Astrocyte (in vitro differentiated cells and primary cell): ENCODE data around the gene ANKEF1. TPM values are rescaled to one million over a fixed set of nuclear protein-coding genes. Genes with fewer than 3 reads are reported as not detected.

Source experiments
- DNase-seq: peaks from one replicate; pipeline ENCODE4 v3.0.0-alpha.2; 2010; ENCODE audit warnings: low read depth
- FAIRE-seq: peaks from 2 replicates; lab custom pipeline; 2011; peaks lifted over from hg19 to GRCh38; lab: Jason Lieb, UNC
- H2AFZ ChIP-seq: 2 replicates; pipeline ENCODE4 v1.6.0; 2012; ENCODE audit warnings: low read depth, low read length, inconsistent platforms
- H3K27ac ChIP-seq: 2 replicates; pipeline ENCODE4 v1.5.1; 2011; ENCODE audit warnings: low read depth, low read length, inconsistent platforms
- H3K27me3 ChIP-seq: 2 replicates; pipeline ENCODE4 v1.6.0; 2011; ENCODE audit warnings: low read length, inconsistent platforms; ENCODE audit not compliant: insufficient read depth
- H3K36me3 ChIP-seq: 2 replicates; pipeline ENCODE4 v1.5.1; 2011; ENCODE audit warnings: low read length, inconsistent platforms; ENCODE audit not compliant: insufficient read depth
- H3K4me1 ChIP-seq: 2 replicates; pipeline ENCODE4 v1.5.1; 2011; ENCODE audit warnings: low read length, inconsistent platforms; ENCODE audit not compliant: insufficient read depth
- H3K4me2 ChIP-seq: 2 replicates; pipeline ENCODE4 v1.6.0; 2012; ENCODE audit warnings: low read length, inconsistent platforms
- H3K4me3 ChIP-seq: 2 replicates; pipeline ENCODE4 v1.5.1; 2011; ENCODE audit warnings: low read depth, mild to moderate bottlenecking, low read length, inconsistent platforms; ENCODE audit not compliant: insufficient read depth
- H3K79me2 ChIP-seq: 2 replicates; pipeline ENCODE4 v1.6.0; 2012; ENCODE audit warnings: mild to moderate bottlenecking, low read length, inconsistent platforms; ENCODE audit not compliant: insufficient read depth
- H3K9ac ChIP-seq: 2 replicates; pipeline ENCODE4 v1.6.0; 2012; ENCODE audit warnings: mild to moderate bottlenecking, low read length, inconsistent platforms
- H3K9me3 ChIP-seq: 2 replicates; pipeline ENCODE4 v1.5.1; 2012; ENCODE audit warnings: low read depth, mild to moderate bottlenecking, low read length, inconsistent platforms; ENCODE audit not compliant: insufficient read depth
- H4K20me1 ChIP-seq: 2 replicates; pipeline ENCODE4 v1.6.0; 2012; ENCODE audit warnings: low read length, inconsistent platforms; ENCODE audit not compliant: insufficient read depth
- H3K27ac Mint-ChIP-seq: one replicate; pipeline ENCODE4 v1.8.0; 2021; ENCODE audit warnings: mild to moderate bottlenecking, mixed read lengths; ENCODE audit not compliant: unreplicated experiment
- H3K27me3 Mint-ChIP-seq: one replicate; pipeline ENCODE4 v1.8.0; 2021; ENCODE audit warnings: low read depth, mixed read lengths; ENCODE audit not compliant: unreplicated experiment
- H3K36me3 Mint-ChIP-seq: one replicate; pipeline ENCODE4 v1.8.0; 2021; ENCODE audit warnings: low read depth, mixed read lengths; ENCODE audit not compliant: unreplicated experiment
- H3K4me1 Mint-ChIP-seq: one replicate; pipeline ENCODE4 v1.8.0; 2021; ENCODE audit warnings: low read depth, mixed read lengths; ENCODE audit not compliant: unreplicated experiment
- H3K4me3 Mint-ChIP-seq: one replicate; pipeline ENCODE4 v1.8.0; 2021; ENCODE audit warnings: mild to moderate bottlenecking, moderate library complexity, mixed read lengths; ENCODE audit not compliant: unreplicated experiment
- H3K9me3 Mint-ChIP-seq: one replicate; pipeline ENCODE4 v1.8.0; 2021; ENCODE audit warnings: mild to moderate bottlenecking, mixed read lengths; ENCODE audit not compliant: unreplicated experiment
- EZH2 ChIP-seq: IDR thresholded peaks from 2 replicates; pipeline ENCODE4 v1.6.1; 2012; ENCODE audit warnings: mild to moderate bottlenecking, low read length, inconsistent platforms; ENCODE audit not compliant: insufficient read depth
- total RNA-seq: library from RNA; stranded (reverse); gene quantifications from 2 replicates; pipeline ENCODE4 v1.2.1, GENCODE V29; 2021
- TF ChIP-seq, protein P1 (sequence below): IDR thresholded peaks from 2 replicates; pipeline ENCODE4 v1.5.1; 2011; ENCODE audit warnings: low read depth, mild to moderate bottlenecking, inconsistent platforms, low read length, moderate library complexity; ENCODE audit not compliant: insufficient read depth

The ANKEF1 gene
- total RNA-seq, 1 donor from 2014 or later, result 3.4 TPM

GRCh38 chr20:10040070-10040975 is 5.5 kb downstream of the ANKEF1 start:
- H3K27ac Mint-ChIP-seq, result no peak overlapping the region
- DNase-seq, result peak; percentile 76
- no peaks in the 10 kb centered on the region for H3K36me3 ChIP-seq

DNA sequence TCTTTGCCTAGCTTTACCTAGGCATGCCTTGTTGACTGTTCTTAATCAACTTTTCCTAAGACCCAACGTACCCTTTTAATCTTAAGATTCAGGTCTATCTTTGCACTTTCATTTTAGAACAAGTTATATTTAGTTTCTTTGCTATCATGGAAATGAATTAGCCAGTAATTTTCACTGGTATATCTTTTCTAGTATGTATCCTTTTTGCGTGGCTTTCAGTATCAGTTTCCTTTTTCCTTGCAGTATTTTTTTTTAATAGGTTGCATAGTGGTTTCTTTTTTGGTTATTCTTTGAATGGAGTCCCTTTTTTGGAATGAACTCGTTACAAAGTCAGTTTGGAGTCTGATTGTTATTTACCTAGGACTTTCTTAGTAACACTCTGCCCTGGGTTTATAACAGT is 7.3 kb downstream of the ANKEF1 start:
- Histone ChIP-seq H3K4me2 (no peak overlapping the region), H3K79me2 (no peaks in the 10 kb centered on the region), H3K4me1 (peaks cover 9% of the 10 kb centered on the region), H3K9ac (no peak overlapping the region), H3K27ac (no peak overlapping the region), H3K36me3 (no peaks in the 10 kb centered on the region), H3K27me3 (no peaks in the 10 kb centered on the region), H3K4me3 (no peak overlapping the region), H4K20me1 (no peaks in the 10 kb centered on the region), H2AFZ (no peak overlapping the region), H3K9me3 (no peaks in the 10 kb centered on the region)
- DNase-seq (no peak), FAIRE-seq (no peak)
- TF ChIP-seq, protein P1, sequence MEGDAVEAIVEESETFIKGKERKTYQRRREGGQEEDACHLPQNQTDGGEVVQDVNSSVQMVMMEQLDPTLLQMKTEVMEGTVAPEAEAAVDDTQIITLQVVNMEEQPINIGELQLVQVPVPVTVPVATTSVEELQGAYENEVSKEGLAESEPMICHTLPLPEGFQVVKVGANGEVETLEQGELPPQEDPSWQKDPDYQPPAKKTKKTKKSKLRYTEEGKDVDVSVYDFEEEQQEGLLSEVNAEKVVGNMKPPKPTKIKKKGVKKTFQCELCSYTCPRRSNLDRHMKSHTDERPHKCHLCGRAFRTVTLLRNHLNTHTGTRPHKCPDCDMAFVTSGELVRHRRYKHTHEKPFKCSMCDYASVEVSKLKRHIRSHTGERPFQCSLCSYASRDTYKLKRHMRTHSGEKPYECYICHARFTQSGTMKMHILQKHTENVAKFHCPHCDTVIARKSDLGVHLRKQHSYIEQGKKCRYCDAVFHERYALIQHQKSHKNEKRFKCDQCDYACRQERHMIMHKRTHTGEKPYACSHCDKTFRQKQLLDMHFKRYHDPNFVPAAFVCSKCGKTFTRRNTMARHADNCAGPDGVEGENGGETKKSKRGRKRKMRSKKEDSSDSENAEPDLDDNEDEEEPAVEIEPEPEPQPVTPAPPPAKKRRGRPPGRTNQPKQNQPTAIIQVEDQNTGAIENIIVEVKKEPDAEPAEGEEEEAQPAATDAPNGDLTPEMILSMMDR, result no peak
- TF ChIP-seq EZH2, result no peak
- H3K9me3 Mint-ChIP-seq, result no peaks in the 10 kb centered on the region
- H3K4me1 Mint-ChIP-seq, result peaks cover 9% of the 10 kb centered on the region
- H3K27me3 Mint-ChIP-seq, result no peaks in the 10 kb centered on the region
- H3K36me3 Mint-ChIP-seq, result no peaks in the 10 kb centered on the region
- no peak overlapping the region for H3K27ac Mint-ChIP-seq
- H3K4me3 Mint-ChIP-seq, result no peak overlapping the region

More at GRCh38 chr20:10040070-10040975, 5.5 kb downstream of the ANKEF1 start:
- Mint-ChIP-seq H3K4me3 (no peak overlapping the region), H3K4me1 (peaks cover 9% of the 10 kb centered on the region), H3K9me3 (no peaks in the 10 kb centered on the region), H3K36me3 (no peaks in the 10 kb centered on the region), H3K27me3 (no peaks in the 10 kb centered on the region)
- Histone ChIP-seq H3K4me3 (no peak overlapping the region), H3K9ac (no peak overlapping the region), H3K4me2 (peak overlapping the region; percentile 24), H3K27ac (no peak overlapping the region), H3K79me2 (no peaks in the 10 kb centered on the region), H3K4me1 (peaks cover 9% of the 10 kb centered on the region), H3K27me3 (no peaks in the 10 kb centered on the region), H2AFZ (no peak overlapping the region), H4K20me1 (no peaks in the 10 kb centered on the region), H3K9me3 (no peaks in the 10 kb centered on the region)
- TF ChIP-seq EZH2, result no peak
- TF ChIP-seq, protein P1, result no peak
- peak; percentile 64 for FAIRE-seq

GRCh38 chr20:10047427-10047826 is 12.6 kb downstream of the ANKEF1 start:
- H3K4me1 Mint-ChIP-seq, result no peaks in the 10 kb centered on the region
- H3K4me3 Mint-ChIP-seq, result no peak overlapping the region
- H3K4me2 ChIP-seq, result no peak overlapping the region
- TF ChIP-seq EZH2, result no peak
- TF ChIP-seq, protein P1, result peak; percentile 3
- no peak overlapping the region for H3K27ac ChIP-seq
- H2AFZ ChIP-seq, result no peak overlapping the region
- no peaks in the 10 kb centered on the region for H3K27me3 ChIP-seq
- H3K79me2 ChIP-seq, result no peaks in the 10 kb centered on the region
- FAIRE-seq (no peak), DNase-seq (no peak)
- H3K27me3 Mint-ChIP-seq, result no peaks in the 10 kb centered on the region
- no peaks in the 10 kb centered on the region for H3K9me3 ChIP-seq
- no peaks in the 10 kb centered on the region for H3K36me3 Mint-ChIP-seq
- H3K4me1 ChIP-seq, result no peaks in the 10 kb centered on the region
- H3K27ac Mint-ChIP-seq, result no peak overlapping the region
- no peaks in the 10 kb centered on the region for H3K36me3 ChIP-seq
- no peak overlapping the region for H3K4me3 ChIP-seq
- no peaks in the 10 kb centered on the region for H3K9me3 Mint-ChIP-seq
- H3K9ac ChIP-seq, result no peak overlapping the region
- H4K20me1 ChIP-seq, result no peaks in the 10 kb centered on the region
